ENCODE measurements around the gene YKT6.

DNA sequence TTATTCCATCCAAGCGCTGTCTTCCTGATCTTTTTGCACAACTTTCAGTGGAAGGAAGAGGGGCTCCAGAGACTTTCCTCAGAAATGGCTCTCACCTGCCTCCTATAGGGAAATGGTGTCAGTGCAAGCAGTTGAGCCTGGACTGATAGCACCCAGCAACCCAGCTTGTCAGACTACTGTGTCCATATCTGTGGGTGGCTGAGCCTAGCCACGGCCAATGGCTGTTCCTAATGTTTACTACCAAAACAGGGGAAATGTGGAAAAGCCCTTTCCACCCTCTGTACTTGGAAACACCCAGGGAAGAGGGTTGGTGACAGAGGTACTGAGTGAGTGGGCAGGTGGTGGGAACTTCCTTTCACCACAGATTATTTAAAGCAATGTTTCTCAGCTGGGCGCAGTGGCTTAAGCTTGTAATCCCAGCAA is 4.3 kb upstream of the YKT6 start:
- TF ChIP-seq, protein P1, sequence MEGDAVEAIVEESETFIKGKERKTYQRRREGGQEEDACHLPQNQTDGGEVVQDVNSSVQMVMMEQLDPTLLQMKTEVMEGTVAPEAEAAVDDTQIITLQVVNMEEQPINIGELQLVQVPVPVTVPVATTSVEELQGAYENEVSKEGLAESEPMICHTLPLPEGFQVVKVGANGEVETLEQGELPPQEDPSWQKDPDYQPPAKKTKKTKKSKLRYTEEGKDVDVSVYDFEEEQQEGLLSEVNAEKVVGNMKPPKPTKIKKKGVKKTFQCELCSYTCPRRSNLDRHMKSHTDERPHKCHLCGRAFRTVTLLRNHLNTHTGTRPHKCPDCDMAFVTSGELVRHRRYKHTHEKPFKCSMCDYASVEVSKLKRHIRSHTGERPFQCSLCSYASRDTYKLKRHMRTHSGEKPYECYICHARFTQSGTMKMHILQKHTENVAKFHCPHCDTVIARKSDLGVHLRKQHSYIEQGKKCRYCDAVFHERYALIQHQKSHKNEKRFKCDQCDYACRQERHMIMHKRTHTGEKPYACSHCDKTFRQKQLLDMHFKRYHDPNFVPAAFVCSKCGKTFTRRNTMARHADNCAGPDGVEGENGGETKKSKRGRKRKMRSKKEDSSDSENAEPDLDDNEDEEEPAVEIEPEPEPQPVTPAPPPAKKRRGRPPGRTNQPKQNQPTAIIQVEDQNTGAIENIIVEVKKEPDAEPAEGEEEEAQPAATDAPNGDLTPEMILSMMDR (IDR thresholded peaks at IDR 0.05; ENCODE audit: poor library complexity) = peak; percentile 59
- TF ChIP-seq EZH2 (IDR thresholded peaks at IDR 0.05; ENCODE audit: borderline replicate concordance) (no peak), EZH2phosphoT487 (IDR thresholded peaks at IDR 0.05; ENCODE audit: low read depth, severe bottlenecking, unreplicated experiment) (no peak)
